GM23338 (cell line): ENCODE measurements around the gene CTU2. TPM values are rescaled to one million over a fixed set of nuclear protein-coding genes. Genes with fewer than 3 reads are reported as not detected.

Experiments used
- ATAC-seq: fragments of 200-7000 bp; cut with Tn5 transposase; 3 replicates; pipeline ENCODE4 v1.9.1; 2020
- DNase-seq: peaks from one replicate; pipeline ENCODE4 v3.0.0-alpha.2; 2015; ENCODE audit warnings: low spot score
- H2AFZ ChIP-seq: fragments of 200-600 bp; sonication (generic); 2 replicates; pipeline ENCODE4 v1.8.0; 2016; ENCODE audit warnings: antibody characterized with exemption, mild to moderate bottlenecking, moderate library complexity
- H3F3A ChIP-seq: fragments of 200-600 bp; sonication (generic); replicated peaks from 2 replicates; pipeline ENCODE4 v1.8.0; 2017; ENCODE audit warnings: antibody characterized with exemption, mixed run types, low read depth
- H3K27ac ChIP-seq: fragments of 200-600 bp; sonication (generic); 2 replicates; pipeline ENCODE4 v1.6.1; 2016; ENCODE audit warnings: low read depth
- H3K27me3 ChIP-seq: fragments of 200-600 bp; sonication (generic); 2 replicates; pipeline ENCODE4 v1.8.0; 2016; ENCODE audit warnings: mild to moderate bottlenecking, mixed run types, moderate library complexity; ENCODE audit not compliant: insufficient read depth
- H3K36me3 ChIP-seq: fragments of 200-600 bp; sonication (generic); 2 replicates; pipeline ENCODE4 v1.8.0; 2016; ENCODE audit warnings: mild to moderate bottlenecking; ENCODE audit not compliant: insufficient read depth
- H3K4me1 ChIP-seq: fragments of 200-600 bp; sonication (generic); 2 replicates; pipeline ENCODE4 v1.8.0; 2016; ENCODE audit warnings: mild to moderate bottlenecking, moderate library complexity; ENCODE audit not compliant: insufficient read depth
- H3K4me2 ChIP-seq: fragments of 200-600 bp; sonication (generic); 2 replicates; pipeline ENCODE4 v1.7.1; 2017; ENCODE audit warnings: mixed run types
- H3K4me3 ChIP-seq: fragments of 200-600 bp; sonication (generic); 2 replicates; pipeline ENCODE4 v1.6.1; 2016; ENCODE audit warnings: mixed run types
- H3K79me2 ChIP-seq: fragments of 200-600 bp; sonication (generic); replicated peaks from 2 replicates; pipeline ENCODE4 v1.8.0; 2017; ENCODE audit warnings: mild to moderate bottlenecking; ENCODE audit not compliant: insufficient read depth
- H3K9me2 ChIP-seq: fragments of 200-600 bp; sonication (generic); 2 replicates; pipeline ENCODE4 v1.8.0; 2017; ENCODE audit not compliant: insufficient read depth
- H4K20me1 ChIP-seq: fragments of 200-600 bp; sonication (generic); replicated peaks from 2 replicates; pipeline ENCODE4 v1.8.0; 2017; ENCODE audit warnings: mild to moderate bottlenecking; ENCODE audit not compliant: insufficient read depth
- H3K27ac Mint-ChIP-seq: 2 replicates; pipeline ENCODE4 v1.8.0; 2020; ENCODE audit warnings: inconsistent platforms, mild to moderate bottlenecking, moderate library complexity, mixed read lengths
- H3K27me3 Mint-ChIP-seq: 3 replicates; pipeline ENCODE4 v1.8.0; 2022; ENCODE audit warnings: low read depth, mild to moderate bottlenecking, moderate library complexity, mixed read lengths, inconsistent platforms; ENCODE audit not compliant: insufficient read depth, poor library complexity
- H3K36me3 Mint-ChIP-seq: 3 replicates; pipeline ENCODE4 v1.8.0; 2021; ENCODE audit warnings: low read depth, mild to moderate bottlenecking, inconsistent platforms, moderate library complexity, mixed read lengths
- H3K4me1 Mint-ChIP-seq: 3 replicates; pipeline ENCODE4 v1.8.0; 2020; ENCODE audit warnings: mild to moderate bottlenecking, inconsistent platforms, mixed read lengths
- H3K4me3 Mint-ChIP-seq: 3 replicates; pipeline ENCODE4 v1.8.0; 2021; ENCODE audit warnings: moderate library complexity, mild to moderate bottlenecking, inconsistent platforms, mixed read lengths
- H3K9me3 Mint-ChIP-seq: 3 replicates; pipeline ENCODE4 v1.8.0; 2020; ENCODE audit warnings: moderate library complexity, mild to moderate bottlenecking, inconsistent platforms, mixed read lengths
- CREB1 ChIP-seq: fragments of 250-450 bp; sonication (Bioruptor Pico); IDR thresholded peaks from 2 replicates; pipeline ENCODE4 v1.5.0; 2020; ENCODE audit warnings: low read depth, mild to moderate bottlenecking, moderate library complexity
- EZH2 ChIP-seq: fragments of 200-600 bp; sonication (generic); IDR thresholded peaks from one replicate; pipeline ENCODE4 v1.8.0; 2017; ENCODE audit warnings: antibody characterized with exemption, mild to moderate bottlenecking, low read depth; ENCODE audit not compliant: unreplicated experiment
- EZH2phosphoT487 ChIP-seq: fragments of 200-600 bp; sonication (generic); IDR thresholded peaks from one replicate; pipeline ENCODE4 v1.8.1; 2018; ENCODE audit warnings: antibody characterized with exemption; ENCODE audit not compliant: unreplicated experiment
- JUNB ChIP-seq: IDR thresholded peaks from one replicate; pipeline ENCODE4 v1.6.1; 2016; ENCODE audit warnings: antibody characterized with exemption; ENCODE audit not compliant: unreplicated experiment
- NANOG ChIP-seq: IDR thresholded peaks from 2 replicates; pipeline ENCODE4 v1.6.1; 2016; ENCODE audit warnings: antibody characterized with exemption, borderline replicate concordance
- POLR2AphosphoS5 ChIP-seq: IDR thresholded peaks from 2 replicates; pipeline ENCODE4 v1.6.1; 2016; ENCODE audit warnings: antibody characterized with exemption, low read depth
- STAT1 ChIP-seq: IDR thresholded peaks from one replicate; pipeline ENCODE4 v1.6.1; 2016; ENCODE audit warnings: antibody characterized with exemption; ENCODE audit not compliant: unreplicated experiment
- ZNF114 ChIP-seq: fragments of 250-450 bp; sonication (Bioruptor Pico); IDR thresholded peaks from 2 replicates; pipeline ENCODE4 v1.5.0; 2020; ENCODE audit warnings: mild to moderate bottlenecking, moderate library complexity
- ZNF331 ChIP-seq: fragments of 250-450 bp; sonication (Bioruptor Pico); IDR thresholded peaks from 2 replicates; pipeline ENCODE4 v1.5.0; 2020; ENCODE audit warnings: low read depth, mild to moderate bottlenecking, moderate library complexity
- polyA plus RNA-seq: library from polyadenylated mRNA; unstranded; fragments of >200 nt; fragmentation: Nextera tagmentation; extraction: Ambion mirVana; gene quantifications from 2 replicates; pipeline ENCODE4 v1.2.1, GENCODE V29; 2016
- total RNA-seq: library from RNA; depleted of rRNA; stranded (reverse); fragments of >200 nt; shearing (Covaris generic); gene quantifications from 2 replicates; pipeline ENCODE4 v1.2.3, GENCODE V29; 2014
- TF ChIP-seq, protein P1 (sequence below): IDR thresholded peaks from 2 replicates; pipeline ENCODE4 v1.6.1; 2016; ENCODE audit warnings: antibody characterized with exemption
- TF ChIP-seq, protein P2 (sequence below): fragments of 250-450 bp; sonication (Bioruptor Pico); IDR thresholded peaks from 2 replicates; pipeline ENCODE4 v1.5.0; 2020; ENCODE audit warnings: mild to moderate bottlenecking, moderate library complexity
- TF ChIP-seq, protein P3 (sequence below), 2 experiments: fragments of 200-600 bp in 1 of 2; sonication (generic) in 1 of 2; conservative IDR thresholded peaks; 2 replicates each; pipeline versions ENCODE4 v1.5.1 to v1.6.1; 2016 to 2017; ENCODE audit warnings: antibody characterized with exemption in 2 of 2, low read depth in 2 of 2, mild to moderate bottlenecking in 2 of 2, moderate library complexity in 1 of 2
- TF ChIP-seq, protein P4 (sequence below): IDR thresholded peaks from one replicate; pipeline ENCODE4 v1.6.1; 2018; ENCODE audit warnings: antibody characterized with exemption; ENCODE audit not compliant: unreplicated experiment

CTU2 gene
- total and polyA plus RNA-seq, 2 experiments from 2014 or later: 22.3 to 25.7 TPM

DNA sequence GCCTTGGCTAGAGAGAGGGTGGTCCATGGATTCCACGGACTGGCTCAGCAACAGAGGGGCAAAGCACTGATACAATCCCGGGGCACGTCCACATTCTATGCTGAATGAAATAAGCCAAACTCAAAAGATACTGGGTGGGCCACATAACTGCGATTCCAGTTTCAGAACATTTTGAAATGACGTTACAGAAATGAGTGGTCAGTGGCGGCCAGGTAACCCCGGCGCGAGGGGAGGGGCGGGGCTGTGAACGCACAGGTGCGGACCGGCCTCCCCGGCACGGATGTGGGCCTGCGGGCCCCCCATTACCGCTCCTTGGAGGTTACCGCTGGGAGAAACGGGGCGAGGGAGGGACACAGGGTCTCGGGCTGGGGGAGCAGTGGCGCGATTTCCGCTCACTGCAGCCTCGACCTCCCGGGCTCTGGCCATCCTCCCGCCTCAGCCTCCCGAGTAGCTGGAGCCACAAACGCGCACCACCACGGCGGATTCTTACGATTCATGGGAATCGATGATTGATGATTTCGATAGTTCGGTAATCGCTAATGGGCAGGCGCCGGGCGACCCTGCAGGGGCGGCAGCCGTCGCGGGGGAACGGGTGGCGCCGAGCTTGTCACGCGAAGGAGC lies 44.0 kb upstream of the CTU2 start:
- no peak for TF ChIP-seq CREB1 (CRISPR knock-in tag)
- no peak for TF ChIP-seq ZNF331 (CRISPR knock-in tag)
- TF ChIP-seq, protein P1, sequence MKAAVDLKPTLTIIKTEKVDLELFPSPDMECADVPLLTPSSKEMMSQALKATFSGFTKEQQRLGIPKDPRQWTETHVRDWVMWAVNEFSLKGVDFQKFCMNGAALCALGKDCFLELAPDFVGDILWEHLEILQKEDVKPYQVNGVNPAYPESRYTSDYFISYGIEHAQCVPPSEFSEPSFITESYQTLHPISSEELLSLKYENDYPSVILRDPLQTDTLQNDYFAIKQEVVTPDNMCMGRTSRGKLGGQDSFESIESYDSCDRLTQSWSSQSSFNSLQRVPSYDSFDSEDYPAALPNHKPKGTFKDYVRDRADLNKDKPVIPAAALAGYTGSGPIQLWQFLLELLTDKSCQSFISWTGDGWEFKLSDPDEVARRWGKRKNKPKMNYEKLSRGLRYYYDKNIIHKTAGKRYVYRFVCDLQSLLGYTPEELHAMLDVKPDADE: no peak
- no peak for TF ChIP-seq JUNB
- TF ChIP-seq, protein P2, sequence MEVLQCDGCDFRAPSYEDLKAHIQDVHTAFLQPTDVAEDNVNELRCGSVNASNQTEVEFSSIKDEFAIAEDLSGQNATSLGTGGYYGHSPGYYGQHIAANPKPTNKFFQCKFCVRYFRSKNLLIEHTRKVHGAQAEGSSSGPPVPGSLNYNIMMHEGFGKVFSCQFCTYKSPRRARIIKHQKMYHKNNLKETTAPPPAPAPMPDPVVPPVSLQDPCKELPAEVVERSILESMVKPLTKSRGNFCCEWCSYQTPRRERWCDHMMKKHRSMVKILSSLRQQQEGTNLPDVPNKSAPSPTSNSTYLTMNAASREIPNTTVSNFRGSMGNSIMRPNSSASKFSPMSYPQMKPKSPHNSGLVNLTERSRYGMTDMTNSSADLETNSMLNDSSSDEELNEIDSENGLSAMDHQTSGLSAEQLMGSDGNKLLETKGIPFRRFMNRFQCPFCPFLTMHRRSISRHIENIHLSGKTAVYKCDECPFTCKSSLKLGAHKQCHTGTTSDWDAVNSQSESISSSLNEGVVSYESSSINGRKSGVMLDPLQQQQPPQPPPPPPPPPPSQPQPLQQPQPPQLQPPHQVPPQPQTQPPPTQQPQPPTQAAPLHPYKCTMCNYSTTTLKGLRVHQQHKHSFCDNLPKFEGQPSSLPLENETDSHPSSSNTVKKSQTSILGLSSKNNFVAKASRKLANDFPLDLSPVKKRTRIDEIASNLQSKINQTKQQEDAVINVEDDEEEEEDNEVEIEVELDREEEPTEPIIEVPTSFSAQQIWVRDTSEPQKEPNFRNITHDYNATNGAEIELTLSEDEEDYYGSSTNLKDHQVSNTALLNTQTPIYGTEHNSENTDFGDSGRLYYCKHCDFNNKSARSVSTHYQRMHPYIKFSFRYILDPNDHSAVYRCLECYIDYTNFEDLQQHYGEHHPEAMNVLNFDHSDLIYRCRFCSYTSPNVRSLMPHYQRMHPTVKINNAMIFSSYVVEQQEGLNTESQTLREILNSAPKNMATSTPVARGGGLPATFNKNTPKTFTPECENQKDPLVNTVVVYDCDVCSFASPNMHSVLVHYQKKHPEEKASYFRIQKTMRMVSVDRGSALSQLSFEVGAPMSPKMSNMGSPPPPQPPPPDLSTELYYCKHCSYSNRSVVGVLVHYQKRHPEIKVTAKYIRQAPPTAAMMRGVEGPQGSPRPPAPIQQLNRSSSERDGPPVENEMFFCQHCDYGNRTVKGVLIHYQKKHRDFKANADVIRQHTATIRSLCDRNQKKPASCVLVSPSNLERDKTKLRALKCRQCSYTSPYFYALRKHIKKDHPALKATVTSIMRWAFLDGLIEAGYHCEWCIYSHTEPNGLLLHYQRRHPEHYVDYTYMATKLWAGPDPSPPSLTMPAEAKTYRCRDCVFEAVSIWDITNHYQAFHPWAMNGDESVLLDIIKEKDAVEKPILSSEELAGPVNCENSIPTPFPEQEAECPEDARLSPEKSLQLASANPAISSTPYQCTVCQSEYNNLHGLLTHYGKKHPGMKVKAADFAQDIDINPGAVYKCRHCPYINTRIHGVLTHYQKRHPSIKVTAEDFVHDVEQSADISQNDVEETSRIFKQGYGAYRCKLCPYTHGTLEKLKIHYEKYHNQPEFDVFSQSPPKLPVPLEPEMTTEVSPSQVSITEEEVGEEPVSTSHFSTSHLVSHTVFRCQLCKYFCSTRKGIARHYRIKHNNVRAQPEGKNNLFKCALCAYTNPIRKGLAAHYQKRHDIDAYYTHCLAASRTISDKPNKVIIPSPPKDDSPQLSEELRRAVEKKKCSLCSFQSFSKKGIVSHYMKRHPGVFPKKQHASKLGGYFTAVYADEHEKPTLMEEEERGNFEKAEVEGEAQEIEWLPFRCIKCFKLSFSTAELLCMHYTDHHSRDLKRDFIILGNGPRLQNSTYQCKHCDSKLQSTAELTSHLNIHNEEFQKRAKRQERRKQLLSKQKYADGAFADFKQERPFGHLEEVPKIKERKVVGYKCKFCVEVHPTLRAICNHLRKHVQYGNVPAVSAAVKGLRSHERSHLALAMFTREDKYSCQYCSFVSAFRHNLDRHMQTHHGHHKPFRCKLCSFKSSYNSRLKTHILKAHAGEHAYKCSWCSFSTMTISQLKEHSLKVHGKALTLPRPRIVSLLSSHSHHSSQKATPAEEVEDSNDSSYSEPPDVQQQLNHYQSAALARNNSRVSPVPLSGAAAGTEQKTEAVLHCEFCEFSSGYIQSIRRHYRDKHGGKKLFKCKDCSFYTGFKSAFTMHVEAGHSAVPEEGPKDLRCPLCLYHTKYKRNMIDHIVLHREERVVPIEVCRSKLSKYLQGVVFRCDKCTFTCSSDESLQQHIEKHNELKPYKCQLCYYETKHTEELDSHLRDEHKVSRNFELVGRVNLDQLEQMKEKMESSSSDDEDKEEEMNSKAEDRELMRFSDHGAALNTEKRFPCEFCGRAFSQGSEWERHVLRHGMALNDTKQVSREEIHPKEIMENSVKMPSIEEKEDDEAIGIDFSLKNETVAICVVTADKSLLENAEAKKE: no peak
- TF ChIP-seq, protein P3, sequence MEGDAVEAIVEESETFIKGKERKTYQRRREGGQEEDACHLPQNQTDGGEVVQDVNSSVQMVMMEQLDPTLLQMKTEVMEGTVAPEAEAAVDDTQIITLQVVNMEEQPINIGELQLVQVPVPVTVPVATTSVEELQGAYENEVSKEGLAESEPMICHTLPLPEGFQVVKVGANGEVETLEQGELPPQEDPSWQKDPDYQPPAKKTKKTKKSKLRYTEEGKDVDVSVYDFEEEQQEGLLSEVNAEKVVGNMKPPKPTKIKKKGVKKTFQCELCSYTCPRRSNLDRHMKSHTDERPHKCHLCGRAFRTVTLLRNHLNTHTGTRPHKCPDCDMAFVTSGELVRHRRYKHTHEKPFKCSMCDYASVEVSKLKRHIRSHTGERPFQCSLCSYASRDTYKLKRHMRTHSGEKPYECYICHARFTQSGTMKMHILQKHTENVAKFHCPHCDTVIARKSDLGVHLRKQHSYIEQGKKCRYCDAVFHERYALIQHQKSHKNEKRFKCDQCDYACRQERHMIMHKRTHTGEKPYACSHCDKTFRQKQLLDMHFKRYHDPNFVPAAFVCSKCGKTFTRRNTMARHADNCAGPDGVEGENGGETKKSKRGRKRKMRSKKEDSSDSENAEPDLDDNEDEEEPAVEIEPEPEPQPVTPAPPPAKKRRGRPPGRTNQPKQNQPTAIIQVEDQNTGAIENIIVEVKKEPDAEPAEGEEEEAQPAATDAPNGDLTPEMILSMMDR (conservative IDR thresholded peaks at IDR 0.05; ENCODE audit: low read depth in 2 of 2): no peak
- TF ChIP-seq ZNF114 (CRISPR knock-in tag): no peak
- no peak for TF ChIP-seq EZH2phosphoT487
- no peak for TF ChIP-seq EZH2
- TF ChIP-seq POLR2AphosphoS5: no peak
- TF ChIP-seq NANOG: no peak
- TF ChIP-seq STAT1: no peak
- TF ChIP-seq, protein P4, sequence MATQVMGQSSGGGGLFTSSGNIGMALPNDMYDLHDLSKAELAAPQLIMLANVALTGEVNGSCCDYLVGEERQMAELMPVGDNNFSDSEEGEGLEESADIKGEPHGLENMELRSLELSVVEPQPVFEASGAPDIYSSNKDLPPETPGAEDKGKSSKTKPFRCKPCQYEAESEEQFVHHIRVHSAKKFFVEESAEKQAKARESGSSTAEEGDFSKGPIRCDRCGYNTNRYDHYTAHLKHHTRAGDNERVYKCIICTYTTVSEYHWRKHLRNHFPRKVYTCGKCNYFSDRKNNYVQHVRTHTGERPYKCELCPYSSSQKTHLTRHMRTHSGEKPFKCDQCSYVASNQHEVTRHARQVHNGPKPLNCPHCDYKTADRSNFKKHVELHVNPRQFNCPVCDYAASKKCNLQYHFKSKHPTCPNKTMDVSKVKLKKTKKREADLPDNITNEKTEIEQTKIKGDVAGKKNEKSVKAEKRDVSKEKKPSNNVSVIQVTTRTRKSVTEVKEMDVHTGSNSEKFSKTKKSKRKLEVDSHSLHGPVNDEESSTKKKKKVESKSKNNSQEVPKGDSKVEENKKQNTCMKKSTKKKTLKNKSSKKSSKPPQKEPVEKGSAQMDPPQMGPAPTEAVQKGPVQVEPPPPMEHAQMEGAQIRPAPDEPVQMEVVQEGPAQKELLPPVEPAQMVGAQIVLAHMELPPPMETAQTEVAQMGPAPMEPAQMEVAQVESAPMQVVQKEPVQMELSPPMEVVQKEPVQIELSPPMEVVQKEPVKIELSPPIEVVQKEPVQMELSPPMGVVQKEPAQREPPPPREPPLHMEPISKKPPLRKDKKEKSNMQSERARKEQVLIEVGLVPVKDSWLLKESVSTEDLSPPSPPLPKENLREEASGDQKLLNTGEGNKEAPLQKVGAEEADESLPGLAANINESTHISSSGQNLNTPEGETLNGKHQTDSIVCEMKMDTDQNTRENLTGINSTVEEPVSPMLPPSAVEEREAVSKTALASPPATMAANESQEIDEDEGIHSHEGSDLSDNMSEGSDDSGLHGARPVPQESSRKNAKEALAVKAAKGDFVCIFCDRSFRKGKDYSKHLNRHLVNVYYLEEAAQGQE: no peak
- no peaks in the 10 kb centered on the region for H3K9me2 ChIP-seq
- H3K36me3 ChIP-seq: peaks cover 7% of the 10 kb centered on the region; the same call in 1 of the 2 replicates
- peaks cover 30% of the 10 kb centered on the region for H4K20me1 ChIP-seq
- peaks cover 2% of the 10 kb centered on the region; the same call in 1 of the 3 replicates for H3K9me3 Mint-ChIP-seq
- H3K79me2 ChIP-seq: peaks cover 65% of the 10 kb centered on the region
- peaks cover 18% of the 10 kb centered on the region for H3K4me1 ChIP-seq
- peak; percentile 40 for DNase-seq
- H3K27ac ChIP-seq: no peak overlapping the region; the same call in 1 of the 2 replicates
- peaks cover 7% of the 10 kb centered on the region for H3K36me3 Mint-ChIP-seq
- peak; percentile 14 for ATAC-seq
- H2AFZ ChIP-seq: peak overlapping the region; percentile 81
- H3F3A ChIP-seq: 0 out of 2 replicates have a peak, but pooled peaks cover 12% of the 10 kb centered on the region
- peak overlapping the region; percentile 11; the same call in 1 of the 2 replicates for H3K27ac Mint-ChIP-seq
- peaks cover 13% of the 10 kb centered on the region for H3K27me3 Mint-ChIP-seq
- peak overlapping the region; percentile 96 for H3K4me3 Mint-ChIP-seq
- peak overlapping the region; percentile 97 for H3K4me2 ChIP-seq
- H3K27me3 ChIP-seq: no peaks in the 10 kb centered on the region
- H3K4me3 ChIP-seq: peak overlapping the region; percentile 90
- peaks cover 15% of the 10 kb centered on the region; the same call in 2 of the 3 replicates for H3K4me1 Mint-ChIP-seq
